Neural crest cell (in vitro differentiated cells): ENCODE data around the gene TMEM129. TPM values are rescaled to one million over a fixed set of nuclear protein-coding genes. Genes with fewer than 3 reads are reported as not detected.

Experiments
- DNase-seq: peaks from one replicate; pipeline ENCODE4 v3.0.0; 2021; ENCODE audit warnings: low read depth, mixed read lengths, low spot score
- H3K27ac Mint-ChIP-seq: one replicate; pipeline ENCODE4 v1.8.0; 2021; ENCODE audit warnings: mild to moderate bottlenecking, mixed read lengths; ENCODE audit not compliant: unreplicated experiment
- H3K27me3 Mint-ChIP-seq: 2 replicates; pipeline ENCODE4 v1.8.0; 2021; ENCODE audit warnings: low read depth, mild to moderate bottlenecking, mixed read lengths
- H3K36me3 Mint-ChIP-seq: 2 replicates; pipeline ENCODE4 v1.8.0; 2021; ENCODE audit warnings: low read depth, mild to moderate bottlenecking, mixed read lengths
- H3K4me1 Mint-ChIP-seq: 2 replicates; pipeline ENCODE4 v1.8.0; 2021; ENCODE audit warnings: mixed read lengths
- H3K4me3 Mint-ChIP-seq: one replicate; pipeline ENCODE4 v1.8.0; 2021; ENCODE audit warnings: mild to moderate bottlenecking, mixed read lengths
- H3K9me3 Mint-ChIP-seq: 2 replicates; pipeline ENCODE4 v1.8.0; 2021; ENCODE audit warnings: mixed read lengths
- total RNA-seq: library from RNA; stranded (reverse); gene quantifications from 2 replicates; pipeline ENCODE4 v1.2.1, GENCODE V29; 2021
- TF ChIP-seq, protein P1 (sequence below): fragments of 200-600 bp; sonication (generic); conservative IDR thresholded peaks from 2 replicates; pipeline ENCODE4 v1.5.0; 2021; ENCODE audit warnings: antibody characterized with exemption, mild to moderate bottlenecking

TMEM129 gene
- total RNA-seq, 1 donor from 2014 or later: 37.4 TPM

DNA sequence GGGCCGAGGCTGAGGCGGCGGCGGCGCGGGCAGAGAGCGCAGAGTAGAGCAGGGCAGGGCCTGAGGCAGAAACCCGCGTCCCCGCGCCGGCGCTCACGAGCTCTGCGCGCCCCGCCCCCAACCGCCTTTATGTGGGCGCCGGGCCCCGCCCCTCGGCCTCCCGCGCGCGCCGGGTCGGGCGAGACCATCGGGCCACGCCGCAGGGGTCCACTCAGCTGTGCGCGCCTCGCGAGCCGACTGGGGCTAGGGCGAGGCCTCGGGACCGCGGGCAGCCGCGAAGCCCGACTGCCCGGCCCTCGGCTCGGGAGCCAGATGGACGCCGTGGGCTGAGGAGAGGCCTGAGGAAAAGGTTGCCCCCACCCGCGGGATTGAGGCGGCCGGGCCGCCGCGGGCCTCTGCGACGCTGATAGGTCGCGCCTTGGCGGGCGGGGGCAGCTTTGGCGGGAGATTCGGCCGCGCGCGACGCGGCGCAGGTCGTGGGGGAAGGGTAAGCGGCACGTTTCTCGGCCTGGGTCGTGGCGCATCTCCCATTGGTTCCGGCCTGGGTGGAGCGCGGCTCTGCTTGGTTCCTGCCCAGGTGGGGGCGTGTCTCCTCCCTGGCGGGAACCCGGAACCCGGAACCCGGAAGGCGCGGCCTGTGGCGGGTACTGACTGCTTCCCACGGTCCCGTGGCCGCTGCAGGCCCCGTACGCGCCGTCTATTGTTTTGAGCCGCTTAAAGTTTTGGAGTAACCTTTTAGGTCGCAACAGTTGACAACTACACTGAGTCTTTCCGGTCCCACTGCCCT, 8.7 kb downstream of the TMEM129 start, which contains the start of gene SLBP:
TSS of gene SLBP (minus strand) at position 104 of the 787 bp plus-strand sequence. CDS start 131 bp downstream, outside the sequence.
- Mint-ChIP-seq H3K4me1 (peaks cover 46% of the 10 kb centered on the region), H3K9me3 (no peaks in the 10 kb centered on the region), H3K27ac (peak within 1 kb of the TSS; percentile 96), H3K27me3 (no peaks in the 10 kb centered on the region), H3K36me3 (peaks cover 14% of the 10 kb centered on the region), H3K4me3 (peak within 1 kb of the TSS; percentile 95)
- DNase-seq: peak; percentile 85
- TF ChIP-seq, protein P1, sequence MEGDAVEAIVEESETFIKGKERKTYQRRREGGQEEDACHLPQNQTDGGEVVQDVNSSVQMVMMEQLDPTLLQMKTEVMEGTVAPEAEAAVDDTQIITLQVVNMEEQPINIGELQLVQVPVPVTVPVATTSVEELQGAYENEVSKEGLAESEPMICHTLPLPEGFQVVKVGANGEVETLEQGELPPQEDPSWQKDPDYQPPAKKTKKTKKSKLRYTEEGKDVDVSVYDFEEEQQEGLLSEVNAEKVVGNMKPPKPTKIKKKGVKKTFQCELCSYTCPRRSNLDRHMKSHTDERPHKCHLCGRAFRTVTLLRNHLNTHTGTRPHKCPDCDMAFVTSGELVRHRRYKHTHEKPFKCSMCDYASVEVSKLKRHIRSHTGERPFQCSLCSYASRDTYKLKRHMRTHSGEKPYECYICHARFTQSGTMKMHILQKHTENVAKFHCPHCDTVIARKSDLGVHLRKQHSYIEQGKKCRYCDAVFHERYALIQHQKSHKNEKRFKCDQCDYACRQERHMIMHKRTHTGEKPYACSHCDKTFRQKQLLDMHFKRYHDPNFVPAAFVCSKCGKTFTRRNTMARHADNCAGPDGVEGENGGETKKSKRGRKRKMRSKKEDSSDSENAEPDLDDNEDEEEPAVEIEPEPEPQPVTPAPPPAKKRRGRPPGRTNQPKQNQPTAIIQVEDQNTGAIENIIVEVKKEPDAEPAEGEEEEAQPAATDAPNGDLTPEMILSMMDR: no peak

DNA sequence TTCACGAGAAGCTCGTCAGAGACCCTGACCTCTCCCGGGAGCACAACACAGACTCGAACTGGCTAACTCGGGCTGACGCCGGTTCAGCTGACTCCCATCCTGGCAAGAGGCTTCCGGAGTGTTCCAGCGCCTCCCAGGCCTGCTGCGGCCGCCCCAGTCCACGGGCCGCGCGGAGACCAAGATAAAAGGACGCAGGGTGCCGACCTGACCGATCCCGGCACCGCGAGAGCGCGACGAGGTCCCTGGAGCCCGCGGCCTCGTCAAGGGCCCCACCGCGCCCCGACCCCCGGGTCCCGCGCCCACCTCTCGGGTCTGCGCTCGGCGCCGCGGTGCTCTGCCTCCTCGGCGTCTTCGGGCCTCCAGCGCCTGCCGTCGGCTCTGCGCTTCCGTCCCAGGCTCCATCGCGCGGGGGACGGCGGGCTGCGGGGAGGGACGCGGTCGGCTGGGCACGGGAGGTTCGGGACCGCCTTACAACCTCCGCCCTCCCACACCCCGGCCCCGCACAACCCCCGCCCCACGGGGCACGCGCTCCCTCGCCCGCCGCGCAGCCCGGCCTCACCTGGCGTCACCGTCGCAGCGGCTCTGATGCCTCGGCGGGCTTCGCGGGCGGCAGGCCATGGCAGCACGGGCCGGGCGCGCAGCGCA, 9.4 kb downstream of the TMEM129 start:
- Mint-ChIP-seq H3K36me3 (peaks cover 14% of the 10 kb centered on the region), H3K27me3 (no peaks in the 10 kb centered on the region), H3K27ac (peak overlapping the region; percentile 82), H3K4me1 (peaks cover 46% of the 10 kb centered on the region), H3K9me3 (no peaks in the 10 kb centered on the region), H3K4me3 (peak overlapping the region; percentile 95)
- no peak for DNase-seq
- TF ChIP-seq, protein P1: no peak

DNA sequence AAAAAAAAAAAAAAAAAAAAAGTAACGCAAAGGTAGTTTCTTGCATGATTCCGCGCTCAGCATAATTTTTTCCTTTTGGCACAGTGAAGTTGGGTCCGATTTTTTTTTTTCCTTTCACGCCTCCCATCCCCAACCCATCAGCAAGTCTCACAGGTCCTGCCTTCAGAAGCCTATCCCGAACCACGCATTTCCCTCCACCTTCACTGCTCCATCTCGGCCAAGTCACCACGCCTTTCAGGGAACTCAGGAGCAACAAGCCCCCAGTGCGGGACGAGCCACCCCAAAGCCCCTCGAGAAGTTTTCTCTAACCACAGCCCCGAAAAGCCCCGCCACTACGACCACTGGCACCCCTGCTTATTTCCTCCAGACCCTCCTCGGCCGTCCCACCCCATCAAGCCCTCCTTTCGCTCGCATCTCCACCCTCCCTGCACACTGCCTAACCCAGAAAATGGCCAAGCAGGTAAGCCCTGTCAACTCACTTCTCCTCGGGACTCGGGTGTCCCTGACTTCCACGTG, 10.0 kb downstream of the TMEM129 start:
- Mint-ChIP-seq H3K27me3 (no peaks in the 10 kb centered on the region), H3K9me3 (no peaks in the 10 kb centered on the region), H3K36me3 (peaks cover 18% of the 10 kb centered on the region), H3K4me3 (peak overlapping the region; percentile 95), H3K27ac (peak overlapping the region; percentile 82), H3K4me1 (peaks cover 46% of the 10 kb centered on the region)
- TF ChIP-seq, protein P1: no peak
- DNase-seq: no peak

DNA sequence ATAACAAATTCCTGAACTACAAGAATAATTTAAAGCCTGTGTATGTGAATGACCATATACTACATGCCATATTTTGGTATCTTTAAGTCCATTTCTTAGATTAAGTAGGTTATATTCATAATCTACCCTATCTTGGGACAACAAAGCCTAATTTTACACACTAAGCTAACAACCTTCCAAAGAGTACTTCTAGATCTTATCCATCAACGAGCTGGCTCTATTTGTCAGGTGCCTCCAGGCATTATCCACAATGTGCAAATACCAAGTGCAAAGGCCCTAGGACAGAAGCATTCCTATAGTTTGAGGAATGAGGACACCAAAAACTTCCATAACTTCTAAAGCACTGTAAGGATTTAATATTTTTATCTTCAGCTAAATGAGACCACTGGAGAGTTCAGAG, 12.5 kb downstream of the TMEM129 start:
- TF ChIP-seq, protein P1: no peak
- Mint-ChIP-seq H3K27ac (no peak overlapping the region), H3K4me1 (peaks cover 33% of the 10 kb centered on the region), H3K27me3 (no peaks in the 10 kb centered on the region), H3K9me3 (no peaks in the 10 kb centered on the region), H3K36me3 (peaks cover 18% of the 10 kb centered on the region), H3K4me3 (peak overlapping the region; percentile 95)
- no peak for DNase-seq

DNA sequence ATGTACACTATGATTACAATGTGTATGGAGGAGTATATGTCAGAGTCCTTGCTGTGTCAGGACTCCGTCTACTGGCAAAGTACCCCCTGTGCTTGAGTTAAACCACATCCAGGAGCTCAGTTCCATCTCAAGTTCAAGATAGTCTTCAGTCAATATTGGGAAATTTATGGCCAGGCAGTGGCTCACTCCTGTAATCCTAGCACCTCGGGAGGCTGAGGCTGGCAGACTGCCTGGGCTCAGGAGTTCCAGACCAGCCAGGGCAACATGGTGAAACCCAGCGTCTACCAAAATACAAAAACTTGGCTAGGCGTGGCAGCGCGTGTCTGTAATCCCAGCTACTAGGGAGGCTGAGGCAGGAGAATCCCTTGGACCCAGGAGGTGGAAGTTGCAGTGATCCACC, 14.8 kb downstream of the TMEM129 start:
- H3K36me3 Mint-ChIP-seq: peaks cover 24% of the 10 kb centered on the region
- H3K4me1 Mint-ChIP-seq: peaks cover 24% of the 10 kb centered on the region
- TF ChIP-seq, protein P1: no peak
- H3K4me3 Mint-ChIP-seq: peak overlapping the region; percentile 59
- no peak for DNase-seq
- no peaks in the 10 kb centered on the region for H3K27me3 Mint-ChIP-seq
- no peaks in the 10 kb centered on the region for H3K9me3 Mint-ChIP-seq
- H3K27ac Mint-ChIP-seq: no peak overlapping the region
